Gastrocnemius medialis (tissue), 4 donors: ENCODE measurements around the gene EYS.

Experiments
- POLR2A ChIP-seq, 2 donors: fragments of 450-650 bp; IDR thresholded peaks; one replicate each; pipeline ENCODE4 v1.6.1; 2017; ENCODE audit warnings: antibody characterized with exemption in 2 of 2, mild to moderate bottlenecking in 2 of 2, moderate library complexity in 2 of 2
- TF ChIP-seq, protein P1 (sequence below), 5 experiments: fragments of 450-650 bp in 3 of 5; fragments of 200-600 bp in 2 of 5; sonication (generic) in 2 of 5; IDR thresholded peaks in 4 of 5; conservative IDR thresholded peaks in 1 of 5; 1 replicate in 4 of 5; 2 replicates in 1 of 5; pipeline ENCODE4 v1.5.1; 2016 to 2019; ENCODE audit warnings: antibody characterized with exemption in 5 of 5, mild to moderate bottlenecking in 3 of 5, moderate library complexity in 3 of 5

GRCh38 chr6:63785006-63785405 lies 1922.0 kb downstream of the EYS start:
- no peak for TF ChIP-seq POLR2A (IDR thresholded peaks at IDR 0.05)
- TF ChIP-seq, protein P1, sequence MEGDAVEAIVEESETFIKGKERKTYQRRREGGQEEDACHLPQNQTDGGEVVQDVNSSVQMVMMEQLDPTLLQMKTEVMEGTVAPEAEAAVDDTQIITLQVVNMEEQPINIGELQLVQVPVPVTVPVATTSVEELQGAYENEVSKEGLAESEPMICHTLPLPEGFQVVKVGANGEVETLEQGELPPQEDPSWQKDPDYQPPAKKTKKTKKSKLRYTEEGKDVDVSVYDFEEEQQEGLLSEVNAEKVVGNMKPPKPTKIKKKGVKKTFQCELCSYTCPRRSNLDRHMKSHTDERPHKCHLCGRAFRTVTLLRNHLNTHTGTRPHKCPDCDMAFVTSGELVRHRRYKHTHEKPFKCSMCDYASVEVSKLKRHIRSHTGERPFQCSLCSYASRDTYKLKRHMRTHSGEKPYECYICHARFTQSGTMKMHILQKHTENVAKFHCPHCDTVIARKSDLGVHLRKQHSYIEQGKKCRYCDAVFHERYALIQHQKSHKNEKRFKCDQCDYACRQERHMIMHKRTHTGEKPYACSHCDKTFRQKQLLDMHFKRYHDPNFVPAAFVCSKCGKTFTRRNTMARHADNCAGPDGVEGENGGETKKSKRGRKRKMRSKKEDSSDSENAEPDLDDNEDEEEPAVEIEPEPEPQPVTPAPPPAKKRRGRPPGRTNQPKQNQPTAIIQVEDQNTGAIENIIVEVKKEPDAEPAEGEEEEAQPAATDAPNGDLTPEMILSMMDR (IDR thresholded peaks at IDR 0.05 in 4 of 5, conservative IDR thresholded peaks at IDR 0.05 in 1 of 5) = no peak
